Measurements from ENCODE around the gene BRSK1.

- TF ChIP-seq CTCF (conservative IDR thresholded peaks at IDR 0.05) (no peak), ZFX (IDR thresholded peaks at IDR 0.05) (no peak)
Measured at GRCh38 chr19:55347442-55348009, 63.7 kb downstream of the BRSK1 start.

Data from C4-2B (cell line).